GM18951 (cell line): ENCODE data around the gene FGF12.

Experiments
- POLR2A ChIP-seq: IDR thresholded peaks from 4 replicates; pipeline ENCODE4 v1.6.1; 2011; ENCODE audit warnings: mild to moderate bottlenecking; ENCODE audit not compliant: insufficient read length, insufficient read depth; ENCODE audit errors: extremely low read depth
- in situ Hi-C: fragments of 300-500 bp; cut with MboI; formaldehyde crosslinking; loops from one replicate; pipeline ENCODE4 v1.12.0; 2022; ENCODE audit warnings: low sequenced_read_pairs, mixed read lengths, inconsistent platforms; ENCODE audit not compliant: unreplicated experiment

Gene FGF12

DNA sequence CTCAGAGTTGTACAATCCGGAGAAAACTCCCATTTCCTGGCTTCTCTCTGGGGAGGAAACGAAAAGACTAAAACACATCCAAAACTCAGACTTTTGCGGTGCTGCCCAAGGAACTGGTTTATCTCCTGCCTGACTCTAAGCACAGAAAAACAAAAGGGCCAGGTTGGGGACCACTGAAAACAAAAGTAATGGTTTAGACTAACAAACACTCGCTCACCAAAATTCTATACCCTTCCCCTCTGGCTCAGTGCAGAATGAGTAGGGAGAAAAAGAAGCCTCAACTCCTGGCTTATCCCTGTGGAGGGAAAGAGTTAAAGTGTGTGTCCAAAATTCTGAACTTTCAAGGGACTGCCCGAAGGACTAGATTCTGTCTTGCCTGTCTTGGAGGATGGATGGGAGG is 173.6 kb downstream of the FGF12 start:
- TF ChIP-seq POLR2A, result no peak
- in situ Hi-C loops, result loop anchor here (25.0 kb wide), 3 partner anchors 234 to 1009 kb away; partner anchors contain the start of gene ATP13A4

DNA sequence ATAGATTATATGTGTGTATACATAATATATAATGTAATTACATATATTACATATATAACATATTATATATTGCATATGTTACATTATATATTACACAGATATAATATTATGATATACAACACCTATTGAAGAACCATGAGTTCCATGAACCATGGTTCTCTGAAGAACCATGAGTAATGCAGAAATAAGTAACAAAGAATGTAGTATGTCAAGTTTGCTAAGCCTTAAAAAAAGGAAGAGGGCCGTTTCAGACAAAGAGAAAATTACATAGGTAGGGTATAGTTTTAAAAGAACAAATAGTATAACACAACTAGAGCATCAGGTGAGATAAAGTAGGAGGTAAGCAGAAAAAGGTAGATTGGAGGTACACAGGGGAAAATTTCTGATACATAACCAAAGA is 177.0 kb downstream of the FGF12 start:
- in situ Hi-C loops, result loop anchor here (25.0 kb wide), 3 partner anchors 237 to 1012 kb away; partner anchors contain the start of gene ATP13A4
- TF ChIP-seq POLR2A, result no peak

DNA sequence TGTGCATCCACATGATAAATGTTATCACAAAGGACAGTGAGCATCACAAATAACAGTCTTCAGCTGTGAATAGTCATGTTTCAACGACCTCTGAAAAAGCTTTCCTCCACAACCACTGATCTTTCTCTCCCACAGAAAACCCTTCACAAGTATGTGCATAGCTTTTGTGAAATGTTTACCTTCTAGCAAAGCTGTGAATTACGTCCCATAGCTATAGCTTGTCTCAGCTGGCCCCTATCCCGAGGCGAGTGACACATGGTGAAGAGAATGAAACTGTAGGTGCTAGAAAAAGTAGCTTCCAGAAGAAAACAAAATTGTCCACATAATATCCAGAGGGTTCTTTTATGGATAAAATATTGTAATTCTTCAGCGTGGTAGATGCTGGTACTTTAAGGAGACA is 182.0 kb downstream of the FGF12 start:
- in situ Hi-C loops, result no loop called here
- no peak for TF ChIP-seq POLR2A

DNA sequence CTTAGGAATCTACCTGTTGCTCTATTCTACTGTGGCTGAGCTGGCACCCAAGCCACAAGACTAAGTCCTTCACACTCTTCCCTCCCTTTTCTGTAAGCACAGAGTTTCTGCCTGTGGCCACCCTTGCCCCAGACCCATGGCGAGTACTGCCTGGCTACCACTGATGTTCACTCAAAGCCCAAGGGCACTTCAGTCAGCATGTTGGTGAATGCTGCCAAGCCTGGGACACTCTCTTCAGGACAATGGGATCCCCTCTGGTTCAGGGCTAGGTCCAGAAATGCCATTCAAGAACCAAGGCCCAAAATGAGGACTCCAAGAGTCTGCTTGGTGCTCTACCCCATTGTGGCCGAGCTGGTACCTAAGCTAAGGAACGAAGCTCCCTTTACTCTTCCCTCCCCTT is 184.2 kb downstream of the FGF12 start:
- in situ Hi-C loops, result no loop called here
- TF ChIP-seq POLR2A, result no peak

DNA sequence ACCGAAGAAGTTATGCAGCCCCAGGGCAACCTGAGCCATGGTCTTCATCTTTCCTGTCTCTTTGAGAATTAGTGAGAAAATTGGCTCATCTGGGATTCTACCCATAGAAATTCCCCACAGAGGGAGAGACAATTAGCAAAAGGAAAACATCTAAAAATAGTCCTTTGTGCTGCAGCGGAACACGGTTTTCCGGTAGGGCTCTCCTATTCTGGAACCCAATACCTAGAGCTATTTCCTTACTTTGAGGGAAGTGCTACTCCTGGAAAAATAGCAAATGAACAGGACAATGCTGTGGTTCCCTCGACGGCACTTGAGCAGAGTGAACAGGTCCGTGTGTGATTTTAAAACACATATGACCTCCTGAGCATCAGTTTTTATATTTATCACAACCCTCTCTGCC is 210.5 kb downstream of the FGF12 start:
- in situ Hi-C loops, result no loop called here
- no peak for TF ChIP-seq POLR2A

DNA sequence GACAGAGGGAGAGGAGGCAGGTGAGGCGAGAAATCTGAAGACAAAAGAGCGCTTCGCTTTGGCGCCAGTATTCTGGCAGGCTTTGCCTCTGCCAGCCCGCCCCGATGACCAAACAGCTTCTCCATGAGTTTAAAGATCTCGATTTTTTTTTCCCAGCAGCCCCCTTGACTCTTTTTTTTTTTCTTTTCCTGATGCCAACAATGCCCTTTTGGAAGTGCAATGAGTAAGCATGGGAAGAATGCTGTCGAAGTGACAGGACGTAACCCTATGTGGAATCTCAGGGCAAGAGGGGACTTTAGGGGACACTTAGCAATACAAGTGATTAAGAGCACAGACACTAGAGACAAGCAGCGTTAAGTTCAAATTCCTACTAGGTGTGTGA is 211.7 kb downstream of the FGF12 start:
- no peak for TF ChIP-seq POLR2A
- in situ Hi-C loops, result no loop called here

DNA sequence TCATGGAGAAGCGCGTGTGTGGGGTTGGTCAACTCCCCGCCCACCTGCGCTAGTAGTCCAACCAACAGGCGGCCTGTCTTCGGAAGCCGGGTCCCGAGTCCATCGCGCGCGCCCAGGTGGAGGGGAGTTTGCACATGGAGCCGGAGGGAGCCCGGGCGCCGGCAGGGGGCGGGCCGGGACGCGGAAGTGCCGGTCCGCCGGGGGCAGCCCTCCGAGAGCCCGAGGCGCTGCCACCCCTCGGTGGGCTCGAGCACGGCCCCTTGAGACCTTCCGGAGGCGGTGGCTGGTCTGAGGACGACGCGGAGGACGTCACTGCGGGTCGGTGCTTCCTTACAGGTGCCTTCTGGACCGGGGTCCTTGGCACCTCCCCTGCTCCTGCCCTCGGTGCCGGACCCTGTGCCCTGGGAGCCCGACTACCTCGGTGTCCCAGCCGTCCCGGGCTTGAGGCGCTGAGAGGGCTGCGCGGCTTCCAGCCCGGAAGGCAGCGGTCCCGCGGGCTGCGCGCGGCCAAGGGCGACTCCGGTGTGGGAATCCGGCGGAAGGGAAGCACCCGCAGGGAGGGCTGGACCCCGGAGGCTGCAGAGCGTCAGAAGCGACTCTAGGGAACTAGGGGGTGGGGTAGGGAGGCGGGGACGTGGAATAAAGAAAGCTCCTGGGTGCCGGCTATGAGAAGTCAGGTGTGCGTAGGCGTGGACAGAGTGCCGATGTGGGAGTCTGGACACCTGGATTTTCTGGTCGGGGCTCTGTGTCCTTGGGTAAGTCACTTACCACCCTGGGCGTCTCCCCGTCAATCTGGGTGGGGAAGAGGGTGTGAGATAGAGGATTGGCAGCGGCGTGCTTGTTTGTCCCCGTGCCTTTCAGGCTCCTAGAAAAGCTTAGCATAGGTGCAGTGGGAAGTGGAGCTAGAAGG is 212.3 kb downstream of the FGF12 start:
- TF ChIP-seq POLR2A, result no peak
- in situ Hi-C loops, result no loop called here

DNA sequence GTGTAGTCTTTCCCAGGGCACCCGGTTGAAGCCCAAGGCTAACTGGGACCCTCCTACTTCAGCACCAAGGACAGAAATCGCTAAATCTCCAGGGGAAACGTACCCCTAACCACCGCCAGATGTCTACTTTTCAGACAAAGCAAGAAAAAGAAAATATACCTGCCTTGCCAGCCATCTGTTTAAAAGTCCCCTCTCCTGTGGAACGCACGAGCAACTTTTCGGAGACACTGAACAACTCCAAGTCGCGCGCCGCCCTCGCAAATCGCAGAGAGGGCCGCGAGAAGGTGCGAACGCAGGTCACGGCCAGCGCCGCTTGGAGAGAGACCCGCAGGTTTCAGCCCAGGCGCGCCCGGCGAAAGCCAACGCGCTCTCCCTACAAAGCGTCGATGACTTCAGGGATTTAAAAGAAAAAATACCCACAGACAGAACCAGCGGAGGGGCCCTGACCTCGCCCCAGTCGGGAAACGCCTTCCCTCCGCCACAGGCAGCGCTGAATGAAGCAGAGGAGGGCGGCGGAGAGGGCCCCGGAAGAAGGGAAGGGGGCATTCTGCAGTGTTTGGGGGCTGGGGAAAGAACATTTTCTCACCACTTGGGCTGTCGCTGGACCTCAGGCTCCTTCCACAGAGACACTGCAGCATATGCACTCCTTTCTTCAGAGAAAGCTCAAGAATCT is 213.1 kb downstream of the FGF12 start:
- in situ Hi-C loops, result no loop called here
- TF ChIP-seq POLR2A, result no peak

DNA sequence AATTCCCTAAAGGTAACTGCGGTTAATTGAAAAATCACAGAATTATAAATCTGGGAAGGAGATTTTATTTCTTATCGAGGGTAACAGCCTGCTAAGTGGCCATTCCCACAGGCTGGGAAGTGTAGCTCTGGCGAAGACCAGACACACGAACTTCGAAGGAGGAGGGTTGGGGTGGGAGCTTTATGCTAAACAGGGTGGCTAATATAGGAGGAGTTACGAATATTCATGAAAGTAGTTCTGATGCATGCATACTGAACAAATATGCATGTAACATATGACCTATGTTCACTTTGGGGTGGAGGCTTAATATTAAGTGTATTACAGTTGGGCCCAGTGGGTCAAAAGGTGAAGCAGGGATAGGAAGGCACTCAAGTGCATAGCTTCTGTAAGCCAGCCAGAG is 221.6 kb downstream of the FGF12 start:
- TF ChIP-seq POLR2A, result no peak
- in situ Hi-C loops, result no loop called here

DNA sequence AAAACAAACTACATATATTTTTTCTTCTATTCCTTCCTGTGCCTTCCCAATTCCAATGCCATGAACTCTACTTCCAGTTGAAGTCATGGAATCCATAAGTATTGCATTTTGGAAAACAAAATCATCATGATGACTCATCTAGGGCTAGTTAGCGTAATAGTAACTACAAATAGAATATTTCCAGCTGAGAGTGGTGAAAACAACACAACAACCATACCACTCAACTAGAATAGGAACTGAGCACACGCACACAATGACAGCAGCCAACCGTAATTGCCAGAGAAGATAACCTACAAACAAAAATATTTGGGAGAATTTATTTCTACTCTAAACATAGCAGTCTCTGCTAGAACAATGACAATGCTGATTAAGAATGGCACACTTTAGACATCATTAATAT is 225.9 kb downstream of the FGF12 start:
- no peak for TF ChIP-seq POLR2A
- in situ Hi-C loops, result no loop called here

DNA sequence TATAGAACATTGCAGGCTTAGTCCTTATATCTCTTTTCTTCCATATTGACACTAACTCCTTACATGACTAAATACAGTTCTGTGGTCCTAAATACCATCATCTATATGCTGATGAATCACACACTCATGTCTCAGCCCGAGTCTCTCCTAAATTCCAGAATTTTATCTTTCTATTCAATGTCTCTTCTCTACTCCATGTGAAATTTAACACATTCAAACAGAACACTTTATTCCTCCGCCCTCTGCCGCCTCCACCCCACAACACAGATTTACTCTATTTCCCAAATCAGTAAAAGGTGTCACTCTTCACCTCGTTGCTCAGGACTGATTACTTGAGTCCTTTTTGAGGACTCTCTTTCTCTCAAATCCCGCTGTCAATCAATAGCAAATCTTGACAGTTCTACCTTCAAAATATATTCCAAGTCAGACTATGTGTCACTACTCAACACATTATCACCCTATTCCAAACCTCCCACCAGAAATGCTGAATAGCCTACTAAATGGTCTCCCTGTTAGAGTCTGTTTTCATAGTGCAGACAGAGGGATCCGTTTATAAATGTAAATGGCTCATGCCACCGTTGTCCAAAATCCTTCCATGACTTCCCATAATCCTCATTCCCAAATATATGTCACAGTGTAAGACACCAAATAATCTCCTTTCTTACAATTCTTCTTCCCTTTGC is 230.3 kb downstream of the FGF12 start:
- no peak for TF ChIP-seq POLR2A
- in situ Hi-C loops, result no loop called here

DNA sequence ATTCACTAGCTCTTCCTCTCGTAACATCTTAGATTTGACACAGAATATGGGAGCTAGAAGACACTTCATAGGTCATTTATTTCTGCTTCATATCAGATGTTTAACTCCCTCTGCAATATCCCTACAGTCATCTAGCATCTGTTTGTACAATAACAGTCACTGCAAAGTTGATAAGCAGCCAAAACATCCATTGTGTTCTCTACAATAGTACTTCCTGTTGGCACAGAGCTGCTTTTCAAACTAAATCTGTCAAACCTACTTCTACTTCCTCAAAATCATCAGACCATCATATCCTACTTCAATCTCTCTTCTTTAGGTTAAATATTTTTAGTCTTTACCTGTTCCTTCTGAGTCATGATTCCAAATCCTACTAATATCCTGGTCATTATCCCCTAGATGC is 233.2 kb downstream of the FGF12 start:
- in situ Hi-C loops, result no loop called here
- no peak for TF ChIP-seq POLR2A

DNA sequence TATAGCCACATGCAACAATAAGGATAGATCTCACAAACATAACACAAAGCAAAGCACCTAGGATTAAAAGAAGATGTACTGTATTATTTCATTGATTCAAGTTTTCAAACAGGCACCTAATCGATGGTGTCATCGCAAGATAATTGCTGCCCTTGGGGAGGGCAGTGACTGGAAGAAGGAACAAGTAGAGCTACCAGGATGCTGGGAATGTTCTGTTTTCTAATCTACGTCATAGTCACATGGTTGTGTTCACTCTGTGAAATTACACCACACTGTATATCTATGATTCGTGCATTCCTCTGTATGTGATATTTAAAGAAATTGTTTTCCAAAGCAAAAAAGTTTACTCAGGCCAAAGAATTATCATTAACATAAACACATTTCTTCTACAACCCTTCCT is 236.6 kb downstream of the FGF12 start:
- in situ Hi-C loops, result no loop called here

DNA sequence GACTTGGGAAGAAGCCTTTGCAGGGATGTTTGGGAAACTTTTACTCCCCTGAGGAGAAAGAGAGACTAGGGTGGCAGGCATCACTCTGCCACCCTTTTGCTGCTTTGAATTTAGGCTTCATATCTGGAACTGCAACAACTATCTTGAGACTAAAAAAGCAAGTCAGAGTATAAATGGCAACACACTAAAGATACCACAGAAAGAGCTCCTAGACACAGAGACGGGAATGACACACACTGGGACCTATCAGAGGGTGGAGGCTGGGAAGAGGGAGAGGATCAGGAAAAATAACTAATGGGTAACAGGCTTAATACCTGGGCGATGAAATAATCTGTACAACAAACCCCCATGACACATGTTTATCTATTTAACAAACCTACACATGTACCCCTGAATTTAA is 237.8 kb downstream of the FGF12 start:
- TF ChIP-seq POLR2A, result no peak
- in situ Hi-C loops, result no loop called here

More for the DNA sequence above, 236.6 kb downstream of the FGF12 start:
- no peak for TF ChIP-seq POLR2A

DNA sequence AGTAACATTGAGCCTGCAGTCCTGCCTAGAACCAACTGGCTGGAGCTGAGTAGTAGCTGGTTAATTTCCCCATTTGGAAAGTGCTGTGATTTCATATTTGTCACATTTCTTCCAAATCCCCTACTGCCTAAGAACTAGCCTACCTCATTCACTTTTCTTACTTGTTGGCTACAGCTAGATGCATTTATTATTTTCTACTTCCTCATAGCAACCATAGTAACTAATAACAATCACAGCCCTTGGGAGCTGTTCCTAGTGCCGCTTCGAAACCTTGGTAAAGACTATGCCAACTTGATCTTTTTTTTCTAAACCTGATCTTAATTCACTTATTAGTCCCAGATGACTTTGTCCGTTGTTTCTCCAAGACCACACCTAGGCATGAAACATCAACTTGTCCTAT is 240.3 kb downstream of the FGF12 start:
- TF ChIP-seq POLR2A, result no peak
- in situ Hi-C loops, result no loop called here
